Naive thymus-derived CD4-positive, alpha-beta T cell (primary cell): ENCODE data around the gene RBBP8NL. TPM values are rescaled to one million over a fixed set of nuclear protein-coding genes. Genes with fewer than 3 reads are reported as not detected.

Experiments
- ATAC-seq: fragments of 150-1000 bp; cut with Tn5 transposase; 2 replicates; pipeline ENCODE4 v1.10.0; 2021; ENCODE audit warnings: mild to moderate bottlenecking, moderate library complexity
- CTCF ChIA-PET: fragments of 350-600 bp; sonication (Branson Sonifier 250); formaldehyde crosslinking; loops from one replicate; lab custom pipeline; 2021; ENCODE audit warnings: antibody characterized with exemption; lab: Charles Lee
- POLR2A ChIA-PET: fragments of 350-600 bp; sonication (Branson Sonifier 250); formaldehyde crosslinking; loops from one replicate; lab custom pipeline; 2021; ENCODE audit warnings: antibody characterized with exemption, inconsistent platforms; lab: Charles Lee
- DNase-seq, 9 donors: peaks; one replicate each; pipeline versions ENCODE4 v3.0.0 to v3.0.0-alpha.2; 2020 to 2022; ENCODE audit warnings: mixed read lengths in 1 of 9
- H3K27ac ChIP-seq: one replicate; pipeline ENCODE4 v1.7.0; 2013; ENCODE audit warnings: mild to moderate bottlenecking, low read depth, low read length, moderate library complexity
- H3K27me3 ChIP-seq, 2 donors: one replicate each; pipeline ENCODE4 v1.7.0; 2013; ENCODE audit warnings: low read length in 2 of 2, mild to moderate bottlenecking in 2 of 2, moderate library complexity in 2 of 2; ENCODE audit not compliant: control insufficient read depth in 2 of 2, insufficient read depth in 2 of 2
- H3K36me3 ChIP-seq, 3 experiments: 1 replicate in 2 of 3; 2 replicates in 1 of 3; pipeline ENCODE4 v1.7.0; 2013; ENCODE audit warnings: low read length in 3 of 3, mild to moderate bottlenecking in 3 of 3, moderate library complexity in 1 of 3; ENCODE audit not compliant: insufficient read depth in 3 of 3, control insufficient read depth in 2 of 3
- H3K4me1 ChIP-seq, 2 donors: one replicate each; pipeline ENCODE4 v1.7.0; 2013; ENCODE audit warnings: low read length in 2 of 2, mild to moderate bottlenecking in 2 of 2, moderate library complexity in 1 of 2; ENCODE audit not compliant: control insufficient read depth in 2 of 2, insufficient read depth in 2 of 2
- H3K4me3 ChIP-seq: 2 replicates; pipeline ENCODE4 v1.7.0; 2013; ENCODE audit warnings: mild to moderate bottlenecking, low read length
- H3K9me3 ChIP-seq, 3 experiments: 1 replicate in 2 of 3; 2 replicates in 1 of 3; pipeline ENCODE4 v1.7.0; 2013; ENCODE audit warnings: low read length in 3 of 3; ENCODE audit not compliant: control insufficient read depth in 2 of 3
- H3K27ac Mint-ChIP-seq, 9 donors: one replicate each; pipeline ENCODE4 v1.8.0; 2020 to 2022; ENCODE audit warnings: mixed read lengths in 9 of 9, mild to moderate bottlenecking in 8 of 9, moderate library complexity in 5 of 9, inconsistent platforms in 2 of 9
- H3K27me3 Mint-ChIP-seq, 5 donors: one replicate each; pipeline ENCODE4 v1.8.0; 2021 to 2022; ENCODE audit warnings: mixed read lengths in 5 of 5, mild to moderate bottlenecking in 1 of 5
- H3K36me3 Mint-ChIP-seq, 5 donors: one replicate each; pipeline ENCODE4 v1.8.0; 2020 to 2022; ENCODE audit warnings: mixed read lengths in 5 of 5, mild to moderate bottlenecking in 3 of 5, inconsistent platforms in 1 of 5
- H3K4me1 Mint-ChIP-seq, 7 donors: one replicate each; pipeline ENCODE4 v1.8.0; 2020 to 2022; ENCODE audit warnings: mixed read lengths in 7 of 7, mild to moderate bottlenecking in 3 of 7, inconsistent platforms in 1 of 7
- H3K4me3 Mint-ChIP-seq, 10 donors: one replicate each; pipeline ENCODE4 v1.8.0; 2020 to 2022; ENCODE audit warnings: mild to moderate bottlenecking in 10 of 10, mixed read lengths in 10 of 10, moderate library complexity in 6 of 10, inconsistent platforms in 2 of 10
- H3K9me3 Mint-ChIP-seq, 11 donors: one replicate each; pipeline ENCODE4 v1.8.0; 2020 to 2022; ENCODE audit warnings: mixed read lengths in 11 of 11, mild to moderate bottlenecking in 4 of 11, inconsistent platforms in 1 of 11, moderate library complexity in 1 of 11
- intact Hi-C, 2 donors: fragments of 100-400 bp; cut with micrococcal nuclease; formaldehyde crosslinking; loops; one replicate each; pipeline ENCODE4 v1.15.1; 2023
- polyA plus RNA-seq, 2 donors: library from polyadenylated mRNA; unstranded; fragments of 300-500 nt; fragmentation: Illumina TruSeq; gene quantifications; one replicate each; pipeline ENCODE4 v1.2.3, GENCODE V29; 2021
- total RNA-seq, 6 experiments: library from RNA in 5 of 6; stranded (reverse) in 5 of 6; gene quantifications; 1 replicate in 5 of 6; 2 replicates in 1 of 6; pipeline ENCODE4 v1.2.3 and lab custom pipeline; 2021 to 2026

RBBP8NL gene
- total and polyA plus RNA-seq, 7 experiments from 2014 or later: not detected

- Histone ChIP-seq H3K27ac (no peak overlapping the region), H3K4me1 (peaks cover 13 to 15% of the 10 kb centered on the region in 2 donors), H3K9me3 (no peaks in the 10 kb centered on the region), H3K36me3 (no peaks in the 10 kb centered on the region), H3K27me3 (no peaks in the 10 kb centered on the region), H3K4me3 (no peak overlapping the region)
- H3K9me3 Mint-ChIP-seq: no peaks in the 10 kb centered on the region
- H3K27me3 Mint-ChIP-seq: peaks cover 0 to 3% (median 0%) of the 10 kb centered on the region in 5 donors
- ChIA-PET CTCF (interaction anchor here (0.6 kb wide), 1 partner anchor 356 kb away, joined by 3 read pairs; no protein-coding TSS in a partner anchor), POLR2A (interaction anchor here (0.6 kb wide), 1 partner anchor 11 kb away, joined by 3 read pairs; no protein-coding TSS in a partner anchor)
- DNase-seq (no peak), ATAC-seq (no peak)
- intact Hi-C loops: loop anchor here in 1 of 2 donors (2.0 kb wide), 1 partner anchor 206 kb away; no protein-coding TSS in a partner anchor
- H3K4me3 Mint-ChIP-seq: peak overlapping the region in 1 of 10 donors; percentile 46
- H3K27ac Mint-ChIP-seq: no peak overlapping the region
- no peaks in the 10 kb centered on the region for H3K36me3 Mint-ChIP-seq
- H3K4me1 Mint-ChIP-seq: peaks cover 2 to 12% (median 10%) of the 10 kb centered on the region in 7 donors
Observed at GRCh38 chr20:62410746-62411478, 16.4 kb downstream of the RBBP8NL start.

DNA sequence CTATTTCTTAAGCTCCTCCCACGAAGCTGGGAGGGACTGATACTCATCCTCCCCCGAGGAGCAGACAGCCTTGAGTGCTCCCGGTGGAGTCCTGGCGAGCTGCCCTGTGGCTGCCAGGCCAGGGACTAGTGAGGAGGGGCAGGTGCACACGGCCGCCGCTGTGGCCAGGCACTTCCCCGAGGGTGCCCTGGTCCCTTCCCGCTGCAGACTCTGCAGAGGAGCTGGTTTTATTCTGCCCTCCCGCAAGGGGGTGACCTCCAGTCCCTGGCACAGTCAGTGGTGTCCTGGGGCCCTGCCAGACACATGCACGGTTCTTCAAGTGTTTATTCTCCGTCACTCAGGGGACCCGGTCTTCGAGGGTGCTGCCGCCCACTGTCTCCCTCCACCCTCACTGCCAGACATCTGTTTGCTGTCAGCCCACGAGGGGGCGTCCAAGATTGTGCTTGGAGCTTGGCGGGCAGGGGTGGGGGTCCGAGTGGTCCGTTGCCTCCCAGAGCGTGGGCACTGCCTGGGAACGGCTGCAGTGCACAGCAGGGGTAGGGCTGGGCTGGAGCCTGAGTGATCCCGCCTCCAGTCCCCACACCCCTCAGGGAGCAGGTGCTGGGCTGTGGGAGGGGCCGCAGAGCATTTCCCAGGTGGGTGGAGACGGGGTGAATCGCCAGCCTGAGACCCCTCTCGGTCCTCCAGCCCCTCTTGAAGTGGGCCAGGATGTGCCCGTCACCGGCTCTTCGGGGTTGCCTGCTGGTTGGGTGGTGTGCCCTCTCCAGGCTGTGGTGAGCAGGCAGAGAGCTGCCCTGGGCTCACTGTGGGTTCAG lies 17.2 kb downstream of the RBBP8NL start:
- Mint-ChIP-seq H3K4me3 (peak overlapping the region in 7 of 10 donors; percentile 23 to 56 (median 45)), H3K36me3 (no peaks in the 10 kb centered on the region), H3K9me3 (no peaks in the 10 kb centered on the region), H3K27me3 (peaks cover 0 to 3% (median 0%) of the 10 kb centered on the region in 5 donors), H3K27ac (no peak overlapping the region), H3K4me1 (peaks cover 10 to 19% (median 15%) of the 10 kb centered on the region in 7 donors)
- intact Hi-C loops: loop anchor here (2.0 to 5.0 kb wide), 2 partner anchors 207 to 382 kb away; no protein-coding TSS in a partner anchor
- DNase-seq (peak in 7 of 9 donors; percentile 22 to 47 (median 27)), ATAC-seq (peak; percentile 5)
- Histone ChIP-seq H3K4me1 (peaks cover 17 to 23% of the 10 kb centered on the region in 2 donors), H3K27me3 (no peaks in the 10 kb centered on the region), H3K4me3 (no peak overlapping the region), H3K36me3 (no peaks in the 10 kb centered on the region), H3K27ac (no peak overlapping the region), H3K9me3 (no peaks in the 10 kb centered on the region)
- POLR2A ChIA-PET: no interaction called here
- CTCF ChIA-PET: interaction anchor here (0.6 to 1.1 kb wide), 4 partner anchors 9 to 357 kb away, joined by 3 to 4 read pairs (median 3); no protein-coding TSS in a partner anchor

- peaks cover 17 to 23% of the 10 kb centered on the region in 2 donors for H3K4me1 ChIP-seq
- ChIA-PET POLR2A (no interaction called here), CTCF (interaction anchor here (0.8 to 1.1 kb wide), 3 partner anchors 9 to 26 kb away, joined by 3 to 4 read pairs (median 3); no protein-coding TSS in a partner anchor)
- peak overlapping the region in 7 of 10 donors; percentile 15 to 59 (median 46) for H3K4me3 Mint-ChIP-seq
- no peak overlapping the region for H3K4me3 ChIP-seq
- H3K36me3 Mint-ChIP-seq: no peaks in the 10 kb centered on the region
- intact Hi-C loops: loop anchor here (5.0 kb wide), 1 partner anchor 383 kb away; no protein-coding TSS in a partner anchor
- DNase-seq: no peak
- H3K9me3 ChIP-seq: no peaks in the 10 kb centered on the region
- H3K27me3 Mint-ChIP-seq: peaks cover 0 to 3% (median 0%) of the 10 kb centered on the region in 5 donors
- H3K9me3 Mint-ChIP-seq: no peaks in the 10 kb centered on the region
- H3K27ac ChIP-seq: no peak overlapping the region
- H3K4me1 Mint-ChIP-seq: peaks cover 14 to 23% (median 16%) of the 10 kb centered on the region in 7 donors
- H3K36me3 ChIP-seq: no peaks in the 10 kb centered on the region
- H3K27me3 ChIP-seq: no peaks in the 10 kb centered on the region
- peak overlapping the region in 2 of 9 donors; percentile 23 to 48 for H3K27ac Mint-ChIP-seq
- no peak for ATAC-seq
Observed at GRCh38 chr20:62409086-62409853, 18.1 kb downstream of the RBBP8NL start.

GRCh38 chr20:62408640-62409039 lies 18.7 kb downstream of the RBBP8NL start:
- DNase-seq (no peak), ATAC-seq (no peak)
- CTCF ChIA-PET: no interaction called here
- intact Hi-C loops: loop anchor here (5.0 kb wide), 1 partner anchor 384 kb away; no protein-coding TSS in a partner anchor
- Mint-ChIP-seq H3K4me3 (peak overlapping the region in 4 of 10 donors; percentile 25 to 81 (median 63)), H3K9me3 (no peaks in the 10 kb centered on the region), H3K36me3 (no peaks in the 10 kb centered on the region), H3K27me3 (peaks cover 0 to 3% (median 0%) of the 10 kb centered on the region in 5 donors), H3K27ac (peak overlapping the region in 1 of 9 donors; percentile 9), H3K4me1 (peaks cover 16 to 27% (median 21%) of the 10 kb centered on the region in 7 donors)
- Histone ChIP-seq H3K9me3 (no peaks in the 10 kb centered on the region), H3K36me3 (no peaks in the 10 kb centered on the region), H3K4me1 (peaks cover 17 to 23% of the 10 kb centered on the region in 2 donors), H3K27me3 (no peaks in the 10 kb centered on the region), H3K4me3 (no peak overlapping the region), H3K27ac (no peak overlapping the region)
- POLR2A ChIA-PET: interaction anchor here (0.6 kb wide), 1 partner anchor 11 kb away, joined by 3 read pairs; no protein-coding TSS in a partner anchor

DNA sequence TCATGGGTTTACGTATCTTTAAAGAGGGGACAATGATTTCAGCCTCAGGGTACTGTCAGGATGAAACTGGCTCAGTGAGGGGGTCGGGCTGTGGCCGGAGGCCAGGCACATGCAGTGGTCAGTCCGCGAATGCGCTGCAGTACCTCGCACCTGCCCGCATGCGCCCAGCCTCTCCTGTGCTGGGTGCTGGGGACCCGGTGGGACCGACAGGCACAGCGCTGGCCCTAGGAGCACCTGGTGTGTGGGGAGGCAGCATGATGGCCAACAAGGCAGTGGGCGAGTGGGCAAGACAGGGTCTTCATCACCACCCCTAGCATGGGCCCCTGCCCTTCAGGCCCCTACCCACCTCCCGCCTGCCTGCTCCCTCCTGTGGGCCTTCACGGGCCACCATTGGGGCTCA lies 19.3 kb downstream of the RBBP8NL start:
- DNase-seq (no peak), ATAC-seq (no peak)
- Mint-ChIP-seq H3K4me3 (peak overlapping the region in 9 of 10 donors; percentile 27 to 88 (median 80)), H3K9me3 (no peaks in the 10 kb centered on the region), H3K27me3 (peaks cover 0 to 3% (median 0%) of the 10 kb centered on the region in 5 donors), H3K4me1 (peaks cover 19 to 30% (median 25%) of the 10 kb centered on the region in 7 donors), H3K27ac (peak overlapping the region in 2 of 9 donors; percentile 52 to 88), H3K36me3 (no peaks in the 10 kb centered on the region)
- no peak overlapping the region for H3K27ac ChIP-seq
- H3K27me3 ChIP-seq: no peaks in the 10 kb centered on the region
- CTCF ChIA-PET: no interaction called here
- intact Hi-C loops: loop anchor here (5.0 kb wide), 1 partner anchor 384 kb away; no protein-coding TSS in a partner anchor
- peaks cover 0 to under 1% (median 0%) of the 10 kb centered on the region in 3 experiments for H3K36me3 ChIP-seq
- H3K4me1 ChIP-seq: peaks cover 17 to 23% of the 10 kb centered on the region in 2 donors
- POLR2A ChIA-PET: interaction anchor here (0.6 to 0.7 kb wide), 3 partner anchors 12 to 467 kb away, joined by 3 to 6 read pairs (median 3); no protein-coding TSS in a partner anchor
- H3K9me3 ChIP-seq: no peaks in the 10 kb centered on the region
- H3K4me3 ChIP-seq: peak overlapping the region; percentile 74
